ENCODE results near the gene TTC8.
"Not testable (repeated sequence)": the region's sequence is repeated elsewhere in the genome, so short reads cannot be mapped to it uniquely, and the experiment has no call there.

TTC8 gene

GRCh38 chr14:88825503-88825902, 1.1 kb downstream of the TTC8 start:
- DNase-seq, result no peak

- DNase-seq, result no peak
Measured at GRCh38 chr14:88829188-88829587, 4.7 kb downstream of the TTC8 start.

GRCh38 chr14:88829685-88830302, 5.3 kb downstream of the TTC8 start:
- no peak for DNase-seq

GRCh38 chr14:88831284-88831683, 6.8 kb downstream of the TTC8 start:
- no peak for DNase-seq

GRCh38 chr14:88834883-88835431, 10.5 kb downstream of the TTC8 start:
- no peak for DNase-seq

GRCh38 chr14:88835661-88836060, 11.2 kb downstream of the TTC8 start:
- no peak for DNase-seq

GRCh38 chr14:88837495-88837894, 13.0 kb downstream of the TTC8 start:
- no peak for DNase-seq

- no peak for DNase-seq
Measured at GRCh38 chr14:88838015-88838414, 13.6 kb downstream of the TTC8 start.

- DNase-seq, result no peak
Measured at GRCh38 chr14:88840926-88841325, 16.5 kb downstream of the TTC8 start.

GRCh38 chr14:88841741-88842140, 17.3 kb downstream of the TTC8 start:
- no peak for DNase-seq

- DNase-seq, result no peak
Measured at GRCh38 chr14:88842414-88842813, 18.0 kb downstream of the TTC8 start.

- DNase-seq, result no peak
Measured at GRCh38 chr14:88844980-88845491, 20.6 kb downstream of the TTC8 start.

GRCh38 chr14:88848571-88848970, 24.1 kb downstream of the TTC8 start:
- DNase-seq, result no peak

- DNase-seq, result no peak
Measured at GRCh38 chr14:88849716-88850115, 25.3 kb downstream of the TTC8 start.

GRCh38 chr14:88851587-88851986, 27.1 kb downstream of the TTC8 start:
- no peak for DNase-seq

GRCh38 chr14:88852632-88853031, 28.2 kb downstream of the TTC8 start:
- no peak for DNase-seq

GRCh38 chr14:88853129-88853528, 28.7 kb downstream of the TTC8 start:
- DNase-seq, result no peak

- no peak for DNase-seq
Measured at GRCh38 chr14:88856786-88857366, 32.4 kb downstream of the TTC8 start.

- DNase-seq, result not testable (repeated sequence)
Measured at GRCh38 chr14:88857861-88858260, 33.4 kb downstream of the TTC8 start.

GRCh38 chr14:88859118-88859517, 34.7 kb downstream of the TTC8 start:
- not testable (repeated sequence) for DNase-seq

- no peak for DNase-seq
Measured at GRCh38 chr14:88863167-88863566, 38.7 kb downstream of the TTC8 start.

GRCh38 chr14:88864198-88864597, 39.7 kb downstream of the TTC8 start:
- DNase-seq, result no peak

GRCh38 chr14:88866305-88866704, 41.9 kb downstream of the TTC8 start:
- DNase-seq, result no peak

- no peak for DNase-seq
Measured at GRCh38 chr14:88868558-88869159, 44.2 kb downstream of the TTC8 start.
